Measurements from ENCODE around the gene SF3A1. TPM values are rescaled to one million over a fixed set of nuclear protein-coding genes. Genes with fewer than 3 reads are reported as not detected.

Gene SF3A1
- total and polyA plus RNA-seq, 9 of the 15 experiments (the other 6 are each of a cell fraction or from before 2014, with no cell fraction given), result 6.7 to 228 (median 13.0) TPM

- H2AFZ ChIP-seq (ENCODE audit: low read depth, low read length), result no peak overlapping the region
- no peaks in the 10 kb centered on the region for H3K4me1 ChIP-seq (replicated peaks in 1 of 2; ENCODE audit: control insufficient read depth in 2 of 2, insufficient read depth in 2 of 2, low read length in 2 of 2)
- no peak overlapping the region for H3K4me2 ChIP-seq (ENCODE audit: insufficient read depth, low read length)
- no peaks in the 10 kb centered on the region for H3K79me2 ChIP-seq (ENCODE audit: control insufficient read depth, insufficient read depth, low read length)
- BruUV-seq (replicated peaks), result no TSS peak
- in situ Hi-C loops (cut with MboI), result no loop called here
- WGBS (ENCODE audit: insufficient coverage, low coverage, missing lambda C conversion rate), result 87% methylated on average over 3 of the region's 13 CpGs
- H3K4me3 ChIP-seq, result no peak overlapping the region
- ChIA-PET CTCF (ENCODE audit: low intra/inter-chr PET ratio) (no interaction called here), POLR2A (no interaction called here)
- peaks cover 13% of the 10 kb centered on the region; the same call in 2 of the 3 replicates for H3K36me3 ChIP-seq (ENCODE audit: control insufficient read depth, insufficient read depth, low read length)
- FAIRE-seq (no peak), DNase-seq (ENCODE audit: extremely low read depth in 1 of 4, low spot score in 3 of 4) (no peak), ATAC-seq (no peak)
- H4K20me1 ChIP-seq (replicated peaks; ENCODE audit: control insufficient read depth, insufficient read depth, low read length), result no peaks in the 10 kb centered on the region
- no peak overlapping the region for H3K27ac ChIP-seq (ENCODE audit: extremely low read depth, low read depth, low read length)
- intact Hi-C loops (cut with micrococcal nuclease), result no loop called here
- no peaks in the 10 kb centered on the region for H3K27me3 ChIP-seq (ENCODE audit: control insufficient read depth in 2 of 2, insufficient read depth in 2 of 2, low read length in 2 of 2)
- H3K9me1 ChIP-seq (ENCODE audit: control insufficient read depth, insufficient read depth, low read length), result no peaks in the 10 kb centered on the region
- no peaks in the 10 kb centered on the region for H3K9me3 ChIP-seq (replicated peaks; ENCODE audit: control insufficient read depth, insufficient read depth, low read depth, low read length)
- no peak overlapping the region for H3K9ac ChIP-seq (ENCODE audit: insufficient read depth in 1 of 2, low read depth in 2 of 2, low read length in 2 of 2)
- TF ChIP-seq FOXM1 (IDR thresholded peaks at IDR 0.05; ENCODE audit: low read depth) (no peak), FOXM1 (CRISPR knock-in tag; IDR thresholded peaks at IDR 0.05; ENCODE audit: low read depth) (no peak), MLLT1 (IDR thresholded peaks at IDR 0.05) (no peak), TFAP4 (CRISPR knock-in tag; IDR thresholded peaks at IDR 0.05; ENCODE audit: borderline replicate concordance) (no peak), ZNF79 (CRISPR knock-in tag; IDR thresholded peaks at IDR 0.05; ENCODE audit: low read depth) (no peak), ZNF316 (IDR thresholded peaks at IDR 0.05) (no peak), PATZ1 (CRISPR knock-in tag; IDR thresholded peaks at IDR 0.05; ENCODE audit: borderline replicate concordance) (no peak), ZNF77 (CRISPR knock-in tag; IDR thresholded peaks at IDR 0.05) (no peak), TBP (optimal IDR thresholded peaks at IDR 0.05; ENCODE audit: low read depth, low read length) (no peak), WHSC1 (IDR thresholded peaks at IDR 0.05; ENCODE audit: low read length) (no peak), ZNF717 (CRISPR knock-in tag; IDR thresholded peaks at IDR 0.05) (no peak), SMARCE1 (IDR thresholded peaks at IDR 0.05) (no peak)
- TF ChIP-seq, protein P1, sequence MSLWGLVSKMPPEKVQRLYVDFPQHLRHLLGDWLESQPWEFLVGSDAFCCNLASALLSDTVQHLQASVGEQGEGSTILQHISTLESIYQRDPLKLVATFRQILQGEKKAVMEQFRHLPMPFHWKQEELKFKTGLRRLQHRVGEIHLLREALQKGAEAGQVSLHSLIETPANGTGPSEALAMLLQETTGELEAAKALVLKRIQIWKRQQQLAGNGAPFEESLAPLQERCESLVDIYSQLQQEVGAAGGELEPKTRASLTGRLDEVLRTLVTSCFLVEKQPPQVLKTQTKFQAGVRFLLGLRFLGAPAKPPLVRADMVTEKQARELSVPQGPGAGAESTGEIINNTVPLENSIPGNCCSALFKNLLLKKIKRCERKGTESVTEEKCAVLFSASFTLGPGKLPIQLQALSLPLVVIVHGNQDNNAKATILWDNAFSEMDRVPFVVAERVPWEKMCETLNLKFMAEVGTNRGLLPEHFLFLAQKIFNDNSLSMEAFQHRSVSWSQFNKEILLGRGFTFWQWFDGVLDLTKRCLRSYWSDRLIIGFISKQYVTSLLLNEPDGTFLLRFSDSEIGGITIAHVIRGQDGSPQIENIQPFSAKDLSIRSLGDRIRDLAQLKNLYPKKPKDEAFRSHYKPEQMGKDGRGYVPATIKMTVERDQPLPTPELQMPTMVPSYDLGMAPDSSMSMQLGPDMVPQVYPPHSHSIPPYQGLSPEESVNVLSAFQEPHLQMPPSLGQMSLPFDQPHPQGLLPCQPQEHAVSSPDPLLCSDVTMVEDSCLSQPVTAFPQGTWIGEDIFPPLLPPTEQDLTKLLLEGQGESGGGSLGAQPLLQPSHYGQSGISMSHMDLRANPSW (CRISPR knock-in tag; IDR thresholded peaks at IDR 0.05), result no peak
- TF ChIP-seq, protein P2, sequence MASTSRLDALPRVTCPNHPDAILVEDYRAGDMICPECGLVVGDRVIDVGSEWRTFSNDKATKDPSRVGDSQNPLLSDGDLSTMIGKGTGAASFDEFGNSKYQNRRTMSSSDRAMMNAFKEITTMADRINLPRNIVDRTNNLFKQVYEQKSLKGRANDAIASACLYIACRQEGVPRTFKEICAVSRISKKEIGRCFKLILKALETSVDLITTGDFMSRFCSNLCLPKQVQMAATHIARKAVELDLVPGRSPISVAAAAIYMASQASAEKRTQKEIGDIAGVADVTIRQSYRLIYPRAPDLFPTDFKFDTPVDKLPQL (IDR thresholded peaks at IDR 0.05; ENCODE audit: extremely low read depth, insufficient read length), result no peak
- TF ChIP-seq, protein P3, sequence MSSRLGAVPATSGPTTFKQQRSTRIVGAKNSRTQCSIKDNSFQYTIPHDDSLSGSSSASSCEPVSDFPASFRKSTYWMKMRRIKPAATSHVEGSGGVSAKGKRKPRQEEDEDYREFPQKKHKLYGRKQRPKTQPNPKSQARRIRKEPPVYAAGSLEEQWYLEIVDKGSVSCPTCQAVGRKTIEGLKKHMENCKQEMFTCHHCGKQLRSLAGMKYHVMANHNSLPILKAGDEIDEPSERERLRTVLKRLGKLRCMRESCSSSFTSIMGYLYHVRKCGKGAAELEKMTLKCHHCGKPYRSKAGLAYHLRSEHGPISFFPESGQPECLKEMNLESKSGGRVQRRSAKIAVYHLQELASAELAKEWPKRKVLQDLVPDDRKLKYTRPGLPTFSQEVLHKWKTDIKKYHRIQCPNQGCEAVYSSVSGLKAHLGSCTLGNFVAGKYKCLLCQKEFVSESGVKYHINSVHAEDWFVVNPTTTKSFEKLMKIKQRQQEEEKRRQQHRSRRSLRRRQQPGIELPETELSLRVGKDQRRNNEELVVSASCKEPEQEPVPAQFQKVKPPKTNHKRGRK (tag; IDR thresholded peaks at IDR 0.05), result no peak
These were observed 57.4 kb downstream of the SF3A1 start for GRCh38 chr22:30299322-30299721.

Measured in K562 (cell line).